ENCODE data around the gene ALDH1L1. TPM values are rescaled to one million over a fixed set of nuclear protein-coding genes. Genes with fewer than 3 reads are reported as not detected.
"Not testable (repeated sequence)": the region's sequence is repeated elsewhere in the genome, so short reads cannot be mapped to it uniquely, and the experiment has no call there.

The ALDH1L1 gene
- total and polyA plus RNA-seq, 2 donors, result 11.5 to 24.0 TPM

GRCh38 chr3:126066676-126067075 lies 113.7 kb downstream of the ALDH1L1 start:
- H3K36me3 ChIP-seq (ENCODE audit: insufficient read depth), result not testable (repeated sequence)
- 85% methylated on average over 6 of the region's 6 CpGs for WGBS

GRCh38 chr3:126065876-126066275 lies 114.5 kb downstream of the ALDH1L1 start:
- DNase-seq (ENCODE audit: extremely low spot score), result no peak
- Histone ChIP-seq H3K36me3 (ENCODE audit: insufficient read depth) (no peaks in the 10 kb centered on the region), H3K4me3 (ENCODE audit: low read depth, low read length) (no peak overlapping the region), H3K4me1 (ENCODE audit: insufficient read depth) (no peaks in the 10 kb centered on the region), H3K27ac (ENCODE audit: low read depth) (no peak overlapping the region)
- 94% methylated on average over 3 of the region's 3 CpGs for WGBS

More at GRCh38 chr3:126066676-126067075, 113.7 kb downstream of the ALDH1L1 start:
- H3K4me1 ChIP-seq (ENCODE audit: insufficient read depth); DNase-seq (ENCODE audit: extremely low spot score); H3K27ac ChIP-seq (ENCODE audit: low read depth); H3K4me3 ChIP-seq (ENCODE audit: low read depth, low read length): not testable (repeated sequence)

DNA sequence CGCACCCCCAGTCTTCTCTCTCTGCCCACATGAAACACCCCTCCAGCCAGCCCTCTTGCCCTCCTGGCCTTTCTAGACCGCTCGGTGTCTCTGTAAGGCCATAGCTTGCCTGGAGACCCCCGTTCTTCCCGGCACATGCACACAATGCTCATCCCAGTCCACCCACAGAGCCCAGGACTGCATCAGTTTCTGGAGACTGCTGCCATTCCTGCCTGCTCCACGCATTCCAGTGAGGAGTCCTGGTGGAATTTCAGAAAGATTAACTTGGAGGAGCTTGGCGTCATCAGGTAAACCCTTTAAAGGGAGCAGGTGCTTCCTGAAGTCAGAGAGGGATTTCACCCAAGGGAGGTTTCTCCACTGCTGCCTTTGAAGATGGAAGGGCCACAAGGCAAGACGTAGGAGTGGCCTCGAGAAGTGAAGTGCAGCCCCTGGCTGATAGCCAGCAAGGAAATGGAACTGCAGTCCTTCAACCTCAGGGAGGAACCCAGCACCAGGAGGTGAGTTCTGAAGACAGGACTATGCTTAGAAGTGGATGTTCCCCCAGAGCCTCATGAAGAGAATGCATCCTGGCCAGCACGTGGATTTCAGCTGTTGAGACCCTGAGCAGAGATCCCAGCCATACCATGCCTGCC lies 115.6 kb downstream of the ALDH1L1 start:
- H3K27ac ChIP-seq (ENCODE audit: low read depth), result no peak overlapping the region
- no peaks in the 10 kb centered on the region for H3K36me3 ChIP-seq (ENCODE audit: insufficient read depth)
- WGBS, result 72% methylated on average over 10 of the region's 10 CpGs
- no peak overlapping the region for H3K4me3 ChIP-seq (ENCODE audit: low read depth, low read length)
- no peak for DNase-seq (ENCODE audit: extremely low spot score)
- no peaks in the 10 kb centered on the region for H3K4me1 ChIP-seq (ENCODE audit: insufficient read depth)

GRCh38 chr3:126063358-126063965 lies 116.9 kb downstream of the ALDH1L1 start:
- no peaks in the 10 kb centered on the region for H3K36me3 ChIP-seq (ENCODE audit: insufficient read depth)
- DNase-seq (ENCODE audit: extremely low spot score), result no peak
- H3K4me3 ChIP-seq (ENCODE audit: low read depth, low read length), result no peak overlapping the region
- 92% methylated on average over 8 of the region's 8 CpGs for WGBS
- no peak overlapping the region for H3K27ac ChIP-seq (ENCODE audit: low read depth)
- no peaks in the 10 kb centered on the region for H3K4me1 ChIP-seq (ENCODE audit: insufficient read depth)

DNA sequence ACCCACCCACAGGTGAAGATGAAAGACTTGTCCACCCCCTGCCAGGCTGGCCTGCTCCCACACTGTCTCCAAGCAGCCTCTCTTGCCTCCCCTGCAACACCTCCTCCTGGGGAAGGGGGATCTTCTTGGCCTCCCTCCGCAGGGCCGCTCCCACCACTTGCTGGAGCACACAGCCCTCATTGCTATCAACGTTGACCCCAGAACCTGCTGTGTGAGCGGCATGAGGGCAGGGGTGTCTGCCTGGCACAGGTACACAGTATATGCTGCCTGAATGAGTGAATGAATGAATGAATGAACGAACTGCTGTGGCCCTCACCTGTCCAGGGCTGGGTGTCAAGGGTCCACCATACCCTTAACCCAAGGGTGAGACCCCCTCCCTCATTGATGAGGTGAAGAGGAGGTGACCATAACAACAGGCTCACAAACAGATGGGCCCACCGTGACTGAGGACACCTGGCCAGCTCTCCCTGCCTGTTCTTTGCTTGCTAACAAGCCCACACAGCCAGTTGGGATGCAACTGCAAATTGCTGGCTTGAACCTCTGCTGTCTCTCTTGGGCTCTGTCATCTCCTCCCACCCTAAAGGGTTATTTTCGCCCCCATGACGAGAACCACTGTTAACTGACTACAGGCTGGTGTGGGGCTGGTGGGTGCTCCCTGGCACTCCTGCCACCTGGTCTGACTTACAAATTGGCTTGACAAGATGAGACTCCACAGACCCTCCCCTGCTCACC lies 118.9 kb downstream of the ALDH1L1 start:
- Histone ChIP-seq H3K27ac (ENCODE audit: low read depth) (no peak overlapping the region), H3K36me3 (ENCODE audit: insufficient read depth) (no peaks in the 10 kb centered on the region)
- no peak for DNase-seq (ENCODE audit: extremely low spot score)

DNA sequence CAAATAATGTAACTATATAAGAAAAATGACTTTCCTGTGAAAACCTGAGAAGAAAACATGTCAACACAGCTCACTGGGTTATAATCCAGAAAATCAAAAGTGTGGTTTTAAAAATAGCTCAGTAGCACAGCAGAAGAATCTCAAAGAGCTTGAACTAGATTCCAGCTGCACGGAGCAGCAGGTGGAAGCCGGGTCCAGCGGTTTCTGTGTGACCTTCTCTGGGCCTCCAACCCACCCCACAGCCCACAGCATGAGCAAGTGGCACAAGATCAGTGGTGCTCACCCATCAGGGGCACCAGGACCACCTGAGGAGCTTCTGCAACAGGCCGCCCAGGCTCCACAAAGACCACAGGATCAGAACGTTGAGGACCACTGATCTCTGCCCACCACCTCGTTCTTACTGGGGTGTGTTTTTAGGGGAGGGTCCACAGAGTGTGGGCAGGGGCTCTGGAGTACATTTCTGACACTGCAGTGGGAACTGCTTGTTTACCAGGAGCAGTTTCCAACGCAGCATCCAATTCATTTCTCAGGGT lies 119.7 kb downstream of the ALDH1L1 start:
- no peaks in the 10 kb centered on the region for H3K36me3 ChIP-seq (ENCODE audit: insufficient read depth)
- H3K27ac ChIP-seq (ENCODE audit: low read depth), result no peak overlapping the region
- WGBS, result 92% methylated on average over 7 of the region's 7 CpGs
- no peaks in the 10 kb centered on the region for H3K4me1 ChIP-seq (ENCODE audit: insufficient read depth)
- DNase-seq (ENCODE audit: extremely low spot score), result no peak
- no peak overlapping the region for H3K4me3 ChIP-seq (ENCODE audit: low read depth, low read length)

More for the DNA sequence above, 118.9 kb downstream of the ALDH1L1 start:
- Histone ChIP-seq H3K4me3 (ENCODE audit: low read depth, low read length) (no peak overlapping the region), H3K4me1 (ENCODE audit: insufficient read depth) (no peaks in the 10 kb centered on the region)
- 86% methylated on average over 8 of the region's 8 CpGs for WGBS

DNA sequence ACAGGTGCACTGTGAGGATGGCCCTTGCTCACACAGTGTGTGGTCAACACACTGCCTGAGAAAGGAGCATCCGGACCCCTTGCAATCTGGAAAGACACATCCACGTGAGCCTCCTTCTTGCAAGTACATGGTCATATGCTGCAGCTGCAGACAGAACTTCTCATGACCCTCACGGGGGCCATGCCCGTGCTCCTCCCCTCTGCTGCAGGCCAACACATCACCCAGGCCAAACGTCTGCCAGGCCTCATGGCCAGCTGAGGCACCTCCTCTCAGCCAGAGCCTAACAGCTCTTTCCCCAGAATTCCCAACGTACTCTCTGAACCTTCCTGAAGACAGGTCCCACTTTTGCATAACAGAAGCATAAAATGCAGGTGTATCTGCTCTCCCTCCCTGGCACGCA lies 121.7 kb downstream of the ALDH1L1 start:
- H3K27ac ChIP-seq (ENCODE audit: low read depth), result no peak overlapping the region
- H3K4me1 ChIP-seq (ENCODE audit: insufficient read depth), result no peaks in the 10 kb centered on the region
- no peak for DNase-seq (ENCODE audit: extremely low spot score)
- H3K4me3 ChIP-seq (ENCODE audit: low read depth, low read length), result no peak overlapping the region
- H3K36me3 ChIP-seq (ENCODE audit: insufficient read depth), result no peaks in the 10 kb centered on the region
- 78% methylated on average over 7 of the region's 7 CpGs for WGBS

- Histone ChIP-seq H3K4me3 (ENCODE audit: low read depth, low read length) (no peak overlapping the region), H3K27ac (ENCODE audit: low read depth) (no peak overlapping the region), H3K4me1 (ENCODE audit: insufficient read depth) (no peaks in the 10 kb centered on the region), H3K36me3 (ENCODE audit: insufficient read depth) (no peaks in the 10 kb centered on the region)
- 91% methylated on average over 13 of the region's 13 CpGs for WGBS
- DNase-seq (ENCODE audit: extremely low spot score), result no peak
These were observed 122.5 kb downstream of the ALDH1L1 start for GRCh38 chr3:126057936-126058335.

- Histone ChIP-seq H3K4me1 (ENCODE audit: insufficient read depth) (no peaks in the 10 kb centered on the region), H3K27ac (ENCODE audit: low read depth) (no peak overlapping the region), H3K36me3 (ENCODE audit: insufficient read depth) (no peaks in the 10 kb centered on the region), H3K4me3 (ENCODE audit: low read depth, low read length) (no peak overlapping the region)
- 84% methylated on average over 10 of the region's 10 CpGs for WGBS
- no peak for DNase-seq (ENCODE audit: extremely low spot score)
These were observed 122.9 kb downstream of the ALDH1L1 start for GRCh38 chr3:126057501-126057819.

DNA sequence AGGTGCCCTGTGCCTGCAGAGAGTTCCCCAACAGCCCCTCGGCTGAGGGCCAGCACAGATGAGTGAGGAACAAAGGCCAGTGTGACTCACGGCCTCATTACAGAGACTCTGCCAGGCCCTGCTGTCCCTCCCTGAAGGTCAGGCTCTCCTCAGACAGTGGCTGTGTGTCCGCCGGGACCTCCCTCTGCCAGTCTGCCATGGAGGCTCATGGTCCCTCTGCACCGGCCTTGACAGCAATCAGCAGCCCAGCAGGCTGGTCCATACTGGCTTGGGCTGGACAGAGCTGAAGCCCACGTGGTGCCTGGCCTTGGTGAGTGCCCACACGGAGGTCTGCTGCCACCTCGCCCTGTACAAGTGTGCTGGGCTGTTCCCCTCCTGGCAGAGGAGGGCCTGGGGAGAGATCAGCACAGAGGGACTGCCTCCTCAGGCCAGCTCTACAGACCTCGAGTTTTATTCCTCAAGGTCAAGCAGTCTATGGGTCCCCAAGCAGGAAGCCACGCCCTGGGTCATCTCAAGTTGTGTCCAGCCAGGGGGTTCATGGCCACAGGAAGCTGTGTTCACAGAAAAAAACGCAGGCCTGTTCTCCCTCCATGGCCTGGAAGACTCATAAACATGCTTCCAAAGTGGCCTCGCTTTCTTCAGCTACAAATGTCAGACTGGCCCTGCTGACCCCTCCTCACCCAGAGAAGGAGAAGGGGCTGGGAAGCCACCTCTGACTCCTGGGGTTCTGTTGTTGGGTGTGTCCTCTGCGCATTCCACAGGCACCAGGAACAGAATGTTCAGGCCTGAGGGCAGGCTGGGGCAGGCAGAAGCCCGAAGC lies 123.5 kb downstream of the ALDH1L1 start:
- Histone ChIP-seq H3K4me3 (ENCODE audit: low read depth, low read length) (no peak overlapping the region), H3K27ac (ENCODE audit: low read depth) (no peak overlapping the region), H3K4me1 (ENCODE audit: insufficient read depth) (no peaks in the 10 kb centered on the region), H3K36me3 (ENCODE audit: insufficient read depth) (no peaks in the 10 kb centered on the region)
- WGBS, result 73% methylated on average over 14 of the region's 14 CpGs
- DNase-seq (ENCODE audit: extremely low spot score), result no peak

- H3K4me1 ChIP-seq (ENCODE audit: insufficient read depth), result no peaks in the 10 kb centered on the region
- WGBS, result 98% methylated on average over 10 of the region's 10 CpGs
- H3K36me3 ChIP-seq (ENCODE audit: insufficient read depth), result no peaks in the 10 kb centered on the region
- no peak for DNase-seq (ENCODE audit: extremely low spot score)
- no peak overlapping the region for H3K4me3 ChIP-seq (ENCODE audit: low read depth, low read length)
- no peak overlapping the region for H3K27ac ChIP-seq (ENCODE audit: low read depth)
These were observed 124.3 kb downstream of the ALDH1L1 start for GRCh38 chr3:126056088-126056487.

DNA sequence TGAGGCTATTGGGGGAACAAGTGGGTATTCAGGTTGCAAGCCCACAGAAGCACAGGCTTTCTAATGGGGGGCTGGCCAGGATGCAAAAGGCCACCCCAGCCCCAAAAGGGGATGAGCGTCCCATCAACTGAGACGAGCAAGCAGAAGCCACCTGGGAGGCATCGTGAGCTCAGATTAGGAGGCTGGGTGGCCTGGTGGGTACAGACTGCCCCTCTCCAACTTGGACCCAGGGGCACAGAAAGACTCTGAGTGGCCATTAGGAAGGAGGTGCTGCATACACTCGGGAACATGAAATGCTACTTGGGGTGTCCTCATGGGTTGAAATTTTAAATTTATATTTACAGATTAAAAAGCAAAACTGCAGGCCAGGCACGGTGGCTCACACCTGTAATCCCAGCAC lies 125.5 kb downstream of the ALDH1L1 start:
- DNase-seq (ENCODE audit: extremely low spot score), result no peak
- 95% methylated on average over 5 of the region's 5 CpGs for WGBS
- H3K4me3 ChIP-seq (ENCODE audit: low read depth, low read length), result no peak overlapping the region
- no peaks in the 10 kb centered on the region for H3K36me3 ChIP-seq (ENCODE audit: insufficient read depth)
- H3K27ac ChIP-seq (ENCODE audit: low read depth), result no peak overlapping the region
- no peaks in the 10 kb centered on the region for H3K4me1 ChIP-seq (ENCODE audit: insufficient read depth)

DNA sequence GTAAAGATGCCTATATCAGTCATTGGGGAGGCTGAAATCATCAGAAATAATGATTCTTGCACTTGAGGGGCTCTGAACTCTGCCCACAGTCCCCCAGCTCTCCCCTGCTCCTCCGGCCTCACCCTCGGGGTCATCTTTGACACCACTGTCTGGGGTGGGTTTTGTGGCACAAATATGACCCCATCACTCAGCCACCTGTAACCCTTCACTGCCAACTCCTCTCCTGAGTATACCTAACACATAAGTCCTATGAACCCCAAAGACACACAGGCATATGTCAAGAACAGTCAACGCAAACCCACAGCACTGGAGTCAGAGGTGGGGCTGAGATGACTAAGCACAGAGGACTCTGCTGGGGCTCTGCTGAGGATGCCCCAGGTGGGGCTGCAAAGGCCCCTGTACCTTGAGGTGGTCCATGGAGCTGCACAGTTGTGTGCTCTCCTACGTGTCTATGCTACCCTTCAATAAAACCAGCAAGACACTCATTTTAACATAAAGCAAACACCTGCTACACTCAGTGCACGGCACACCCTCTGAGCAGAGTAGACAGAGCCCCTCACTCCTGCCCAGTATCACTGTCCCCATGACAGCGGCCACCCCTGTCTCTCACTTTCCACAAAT lies 126.3 kb downstream of the ALDH1L1 start:
- no peaks in the 10 kb centered on the region for H3K4me1 ChIP-seq (ENCODE audit: insufficient read depth)

More for the DNA sequence above, 126.3 kb downstream of the ALDH1L1 start:
- DNase-seq (ENCODE audit: extremely low spot score), result no peak
- WGBS, result 93% methylated on average over 6 of the region's 6 CpGs
- Histone ChIP-seq H3K4me3 (ENCODE audit: low read depth, low read length) (no peak overlapping the region), H3K27ac (ENCODE audit: low read depth) (no peak overlapping the region), H3K36me3 (ENCODE audit: insufficient read depth) (no peaks in the 10 kb centered on the region)
